GM13977 (cell line): ENCODE measurements around the gene TSKU.

Experiments
- DNase-seq: peaks from one replicate; pipeline ENCODE4 v3.0.0; 2012; ENCODE audit warnings: low spot score
- CTCF ChIP-seq: IDR thresholded peaks from 2 replicates; pipeline ENCODE4 v1.5.1; 2012; ENCODE audit warnings: mild to moderate bottlenecking, control low read depth; ENCODE audit not compliant: insufficient read depth; ENCODE audit errors: extremely low read depth, missing control alignments
- in situ Hi-C: fragments of 300-500 bp; cut with MboI; formaldehyde crosslinking; loops from one replicate; pipeline ENCODE4 v1.12.0; 2022; ENCODE audit warnings: low sequenced_read_pairs, low pct_unique_long_range_greater_than_20kb, mixed read lengths, inconsistent platforms; ENCODE audit not compliant: unreplicated experiment

The TSKU gene

GRCh38 chr11:76803811-76804600, 20.9 kb downstream of the TSKU start:
- in situ Hi-C loops: loop anchor here (10.0 to 25.0 kb wide), 2 partner anchors 111 to 233 kb away; partner anchors contain the start of gene B3GNT6
- no peak for TF ChIP-seq CTCF
- no peak for DNase-seq

GRCh38 chr11:76805206-76805913, 22.2 kb downstream of the TSKU start:
- DNase-seq: no peak
- TF ChIP-seq CTCF: no peak
- in situ Hi-C loops: loop anchor here (10.0 to 25.0 kb wide), 2 partner anchors 109 to 232 kb away; partner anchors contain the start of gene B3GNT6

GRCh38 chr11:76806131-76806530, 23.0 kb downstream of the TSKU start:
- DNase-seq: no peak
- no peak for TF ChIP-seq CTCF
- in situ Hi-C loops: loop anchor here (10.0 to 25.0 kb wide), 2 partner anchors 109 to 231 kb away; partner anchors contain the start of gene B3GNT6

GRCh38 chr11:76806608-76807205, 23.6 kb downstream of the TSKU start:
- DNase-seq: no peak
- TF ChIP-seq CTCF: peak; percentile 0
- in situ Hi-C loops: loop anchor here (10.0 to 25.0 kb wide), 2 partner anchors 108 to 231 kb away; partner anchors contain the start of gene B3GNT6

- in situ Hi-C loops: loop anchor here (10.0 to 25.0 kb wide), 2 partner anchors 107 to 230 kb away; partner anchors contain the start of gene B3GNT6
- TF ChIP-seq CTCF: peak; percentile 81
- DNase-seq: peak; percentile 77
Measured at GRCh38 chr11:76807206-76807875, 24.2 kb downstream of the TSKU start.

- in situ Hi-C loops: loop anchor here (10.0 to 25.0 kb wide), 2 partner anchors 107 to 229 kb away; partner anchors contain the start of gene B3GNT6
- no peak for DNase-seq
- TF ChIP-seq CTCF: no peak
Measured at GRCh38 chr11:76808171-76808570, 25.0 kb downstream of the TSKU start.
